IPS DF 6.9 (cell line): ENCODE data around the gene TMEM117.

ENCODE experiments used
- DNase-seq: peaks from one replicate; pipeline ENCODE4 v3.0.0-alpha.2; 2013; ENCODE audit warnings: low read depth, low spot score
- H3K27ac ChIP-seq: one replicate; pipeline ENCODE4 v1.5.1; 2013; ENCODE audit warnings: low read length, control low read depth
- H3K27me3 ChIP-seq: 2 replicates; pipeline ENCODE4 v1.6.1; 2013; ENCODE audit warnings: mild to moderate bottlenecking, low read length; ENCODE audit not compliant: control insufficient read depth, insufficient read depth
- H3K36me3 ChIP-seq: 2 replicates; pipeline ENCODE4 v1.6.1; 2013; ENCODE audit warnings: low read length; ENCODE audit not compliant: control insufficient read depth, insufficient read depth
- H3K4me1 ChIP-seq: 2 replicates; pipeline ENCODE4 v1.6.1; 2013; ENCODE audit warnings: low read length; ENCODE audit not compliant: control insufficient read depth, insufficient read depth
- H3K4me3 ChIP-seq: 2 replicates; pipeline ENCODE4 v1.5.1; 2013; ENCODE audit warnings: mild to moderate bottlenecking, low read length
- H3K9me3 ChIP-seq: 2 replicates; pipeline ENCODE4 v1.6.1; 2013; ENCODE audit warnings: low read length, inconsistent platforms; ENCODE audit not compliant: control insufficient read depth, insufficient read depth
- WGBS: extraction: QIAGEN DNeasy Blood & Tissue Kit; methylation state at CpG from one replicate; pipeline ENCODE4 v1.1.7; 2013; ENCODE audit warnings: mixed read lengths, missing lambda C conversion rate; ENCODE audit not compliant: insufficient read length, insufficient coverage; 5-methylcytosine and 5-hydroxymethylcytosine counted together

The TMEM117 gene

DNA sequence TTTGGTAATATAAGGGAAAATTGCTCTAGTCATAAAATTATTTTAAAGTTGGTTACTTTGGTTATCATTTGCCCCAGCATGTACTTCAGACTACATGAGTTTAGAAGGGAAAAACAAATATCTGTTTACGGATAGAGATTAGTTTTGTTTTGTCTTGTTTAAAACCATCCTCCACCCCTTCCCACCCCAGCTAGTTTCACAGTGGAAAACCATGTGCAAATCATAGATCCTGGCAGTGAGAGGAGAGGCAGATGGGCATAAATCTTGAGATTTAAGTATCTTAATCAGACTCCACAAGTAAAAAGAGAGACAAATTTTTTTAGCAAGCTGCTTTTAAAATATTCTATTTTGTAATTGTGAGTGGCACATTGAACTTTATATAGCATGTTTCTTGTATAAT, 424.7 kb downstream of the TMEM117 start:
- no peak overlapping the region for H3K27ac ChIP-seq
- DNase-seq: no peak
- H3K4me1 ChIP-seq: no peaks in the 10 kb centered on the region
- WGBS: no CpG with 5 or more reads among the region's 1 CpG
- no peaks in the 10 kb centered on the region for H3K27me3 ChIP-seq
- H3K9me3 ChIP-seq: no peaks in the 10 kb centered on the region
- no peaks in the 10 kb centered on the region for H3K36me3 ChIP-seq
- no peak overlapping the region for H3K4me3 ChIP-seq

GRCh38 chr12:44285321-44285960, 449.6 kb downstream of the TMEM117 start:
- no peaks in the 10 kb centered on the region for H3K27me3 ChIP-seq
- H3K36me3 ChIP-seq: no peaks in the 10 kb centered on the region
- H3K9me3 ChIP-seq: no peaks in the 10 kb centered on the region
- no peaks in the 10 kb centered on the region for H3K4me1 ChIP-seq
- DNase-seq: no peak
- no peak overlapping the region for H3K4me3 ChIP-seq
- WGBS: no CpG with 5 or more reads among the region's 3 CpGs
- H3K27ac ChIP-seq: no peak overlapping the region

GRCh38 chr12:44286336-44286735, 450.5 kb downstream of the TMEM117 start:
- Histone ChIP-seq H3K27me3 (no peaks in the 10 kb centered on the region), H3K4me3 (no peak overlapping the region), H3K9me3 (no peaks in the 10 kb centered on the region), H3K36me3 (no peaks in the 10 kb centered on the region), H3K4me1 (no peaks in the 10 kb centered on the region), H3K27ac (no peak overlapping the region)
- no CpG with 5 or more reads among the region's 2 CpGs for whole genome bisulfite sequencing
- no peak for DNase-seq

- no peak overlapping the region for H3K4me3 ChIP-seq
- DNase-seq: no peak
- no peak overlapping the region for H3K27ac ChIP-seq
- no peaks in the 10 kb centered on the region for H3K36me3 ChIP-seq
- WGBS: no CpG with 5 or more reads among the region's 2 CpGs
- H3K27me3 ChIP-seq: no peaks in the 10 kb centered on the region
- H3K4me1 ChIP-seq: no peaks in the 10 kb centered on the region
- no peaks in the 10 kb centered on the region for H3K9me3 ChIP-seq
These were observed 451.1 kb downstream of the TMEM117 start for GRCh38 chr12:44286821-44287505.

- no peak overlapping the region for H3K4me3 ChIP-seq
These were observed 451.7 kb downstream of the TMEM117 start for GRCh38 chr12:44287545-44287944.

DNA sequence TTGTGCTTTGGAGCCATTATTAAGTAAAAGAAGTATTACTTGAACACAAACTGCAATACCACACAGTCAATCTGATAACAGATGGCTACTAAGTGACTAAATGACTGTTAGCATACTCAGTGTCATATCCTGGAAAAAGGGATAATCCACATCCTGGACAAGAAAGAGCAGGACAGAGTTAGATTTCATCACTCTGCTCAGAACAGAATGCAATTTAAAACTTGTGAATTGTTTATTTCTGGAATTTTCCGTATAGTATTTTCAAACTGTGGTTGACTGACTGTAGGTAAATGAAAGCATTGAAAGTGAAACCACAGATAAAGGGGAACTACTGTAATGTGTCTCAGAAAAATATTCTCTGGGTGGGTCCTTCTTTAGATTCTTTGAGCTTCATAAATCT, 458.8 kb downstream of the TMEM117 start:
- WGBS: no CpG with 5 or more reads among the region's 1 CpG
- Histone ChIP-seq H3K4me3 (no peak overlapping the region), H3K36me3 (no peaks in the 10 kb centered on the region), H3K4me1 (peaks cover 2% of the 10 kb centered on the region; the same call in 1 of the 2 replicates), H3K27me3 (no peaks in the 10 kb centered on the region), H3K9me3 (no peaks in the 10 kb centered on the region), H3K27ac (no peak overlapping the region)
- no peak for DNase-seq

More at GRCh38 chr12:44287545-44287944, 451.7 kb downstream of the TMEM117 start:
- H3K27me3 ChIP-seq: no peaks in the 10 kb centered on the region
- DNase-seq: no peak
- no peaks in the 10 kb centered on the region for H3K36me3 ChIP-seq
- no peaks in the 10 kb centered on the region for H3K4me1 ChIP-seq
- no peak overlapping the region for H3K27ac ChIP-seq
- no peaks in the 10 kb centered on the region for H3K9me3 ChIP-seq

- H3K4me1 ChIP-seq: peaks cover 2% of the 10 kb centered on the region; the same call in 1 of the 2 replicates
- no peaks in the 10 kb centered on the region for H3K36me3 ChIP-seq
- DNase-seq: no peak
- H3K27ac ChIP-seq: no peak overlapping the region
- H3K27me3 ChIP-seq: no peaks in the 10 kb centered on the region
- H3K4me3 ChIP-seq: no peak overlapping the region
- no CpG with 5 or more reads among the region's 4 CpGs for WGBS
- no peaks in the 10 kb centered on the region for H3K9me3 ChIP-seq
These were observed 460.2 kb downstream of the TMEM117 start for GRCh38 chr12:44295958-44296623.

GRCh38 chr12:44296624-44297197, 460.8 kb downstream of the TMEM117 start:
- WGBS: no CpG with 5 or more reads among the region's 4 CpGs
- H3K27ac ChIP-seq: no peak overlapping the region
- no peaks in the 10 kb centered on the region for H3K36me3 ChIP-seq
- no peak overlapping the region for H3K4me3 ChIP-seq
- no peaks in the 10 kb centered on the region for H3K9me3 ChIP-seq
- no peak for DNase-seq
- H3K27me3 ChIP-seq: no peaks in the 10 kb centered on the region
- peaks cover 2% of the 10 kb centered on the region; the same call in 1 of the 2 replicates for H3K4me1 ChIP-seq

GRCh38 chr12:44299524-44299923, 463.6 kb downstream of the TMEM117 start:
- no peaks in the 10 kb centered on the region for H3K9me3 ChIP-seq
- no CpG with 5 or more reads among the region's 3 CpGs for WGBS

DNA sequence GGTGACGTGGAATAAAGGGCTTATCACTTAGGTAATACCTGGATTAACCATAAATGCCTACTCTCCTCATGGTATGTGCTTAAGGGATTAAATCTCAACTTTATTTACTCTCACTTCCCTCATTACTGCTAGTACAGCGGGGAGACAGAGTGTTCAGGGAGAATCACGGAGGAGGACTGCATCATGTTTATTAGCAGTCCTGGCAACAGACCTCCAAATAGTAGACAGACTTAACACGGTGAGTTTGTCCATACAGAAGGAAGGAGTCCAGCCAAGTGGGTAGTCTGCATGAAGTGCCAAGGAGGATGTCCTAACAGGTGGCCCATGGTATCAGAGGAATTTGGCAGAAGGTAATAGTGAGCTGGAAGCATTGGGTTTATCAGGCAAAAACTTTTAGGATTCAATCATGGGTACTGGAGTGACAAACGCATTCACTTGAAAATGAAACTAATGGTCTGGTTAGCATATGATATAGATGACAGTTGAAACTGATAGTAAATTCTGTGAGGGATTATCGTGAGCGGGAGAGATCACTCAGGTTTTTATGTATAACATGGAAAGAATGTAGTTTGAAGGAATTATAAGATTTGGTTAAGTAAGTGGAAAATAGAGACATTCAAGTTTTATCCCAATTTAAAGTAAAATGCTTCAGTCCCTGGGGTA, 471.8 kb downstream of the TMEM117 start:
- 100% methylated on average over 2 of the region's 7 CpGs for WGBS
- Histone ChIP-seq H3K27me3 (no peaks in the 10 kb centered on the region), H3K9me3 (no peaks in the 10 kb centered on the region), H3K4me3 (no peak overlapping the region), H3K36me3 (no peaks in the 10 kb centered on the region), H3K4me1 (no peaks in the 10 kb centered on the region), H3K27ac (no peak overlapping the region)
- DNase-seq: no peak

More at GRCh38 chr12:44299524-44299923, 463.6 kb downstream of the TMEM117 start:
- no peak overlapping the region for H3K4me3 ChIP-seq
- no peak for DNase-seq
- no peaks in the 10 kb centered on the region for H3K36me3 ChIP-seq
- H3K27ac ChIP-seq: no peak overlapping the region
- no peaks in the 10 kb centered on the region for H3K27me3 ChIP-seq
- peaks cover 2% of the 10 kb centered on the region; the same call in 1 of the 2 replicates for H3K4me1 ChIP-seq
